Mammary epithelial cell (primary cell): ENCODE measurements around the gene PRKCZ.

Experiments used
- EZH2 ChIP-seq: IDR thresholded peaks from 2 replicates; pipeline ENCODE4 v1.6.1; 2012; ENCODE audit warnings: low read length, inconsistent platforms, borderline replicate concordance
- TF ChIP-seq, protein P1 (sequence below), 2 donors: IDR thresholded peaks in 1 of 2; conservative IDR thresholded peaks in 1 of 2; 2 replicates each; pipeline ENCODE4 v1.5.1; 2011 to 2012; ENCODE audit warnings: inconsistent platforms in 2 of 2, low read length in 2 of 2, mild to moderate bottlenecking in 2 of 2, control low read depth in 1 of 2, low read depth in 1 of 2; ENCODE audit not compliant: insufficient read depth in 1 of 2; ENCODE audit errors: extremely low read depth in 1 of 2

DNA sequence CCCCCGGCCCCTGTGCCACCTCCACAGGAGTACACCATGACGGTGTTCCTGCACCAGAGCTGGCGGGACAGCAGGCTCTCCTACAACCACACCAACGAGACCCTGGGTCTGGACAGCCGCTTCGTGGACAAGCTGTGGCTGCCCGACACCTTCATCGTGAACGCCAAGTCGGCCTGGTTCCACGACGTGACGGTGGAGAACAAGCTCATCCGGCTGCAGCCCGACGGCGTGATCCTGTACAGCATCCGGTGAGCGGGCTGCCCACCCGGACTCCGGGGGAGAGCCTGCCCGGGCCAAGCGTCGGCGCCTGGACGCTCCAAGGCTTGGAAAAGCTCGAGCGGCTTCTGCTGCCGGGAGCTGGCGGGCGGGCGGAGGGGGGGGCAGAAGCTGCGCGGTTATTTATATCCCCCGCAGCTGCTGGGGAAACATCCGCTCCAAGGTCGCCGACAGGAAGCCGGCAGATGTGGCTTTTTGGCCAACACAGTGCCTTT lies 24.7 kb upstream of the PRKCZ start:
- TF ChIP-seq, protein P1, sequence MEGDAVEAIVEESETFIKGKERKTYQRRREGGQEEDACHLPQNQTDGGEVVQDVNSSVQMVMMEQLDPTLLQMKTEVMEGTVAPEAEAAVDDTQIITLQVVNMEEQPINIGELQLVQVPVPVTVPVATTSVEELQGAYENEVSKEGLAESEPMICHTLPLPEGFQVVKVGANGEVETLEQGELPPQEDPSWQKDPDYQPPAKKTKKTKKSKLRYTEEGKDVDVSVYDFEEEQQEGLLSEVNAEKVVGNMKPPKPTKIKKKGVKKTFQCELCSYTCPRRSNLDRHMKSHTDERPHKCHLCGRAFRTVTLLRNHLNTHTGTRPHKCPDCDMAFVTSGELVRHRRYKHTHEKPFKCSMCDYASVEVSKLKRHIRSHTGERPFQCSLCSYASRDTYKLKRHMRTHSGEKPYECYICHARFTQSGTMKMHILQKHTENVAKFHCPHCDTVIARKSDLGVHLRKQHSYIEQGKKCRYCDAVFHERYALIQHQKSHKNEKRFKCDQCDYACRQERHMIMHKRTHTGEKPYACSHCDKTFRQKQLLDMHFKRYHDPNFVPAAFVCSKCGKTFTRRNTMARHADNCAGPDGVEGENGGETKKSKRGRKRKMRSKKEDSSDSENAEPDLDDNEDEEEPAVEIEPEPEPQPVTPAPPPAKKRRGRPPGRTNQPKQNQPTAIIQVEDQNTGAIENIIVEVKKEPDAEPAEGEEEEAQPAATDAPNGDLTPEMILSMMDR (conservative IDR thresholded peaks at IDR 0.05 in 1 of 2, IDR thresholded peaks at IDR 0.05 in 1 of 2; ENCODE audit: extremely low read depth in 1 of 2, insufficient read depth in 1 of 2, low read depth in 1 of 2, low read length in 2 of 2): no peak
- TF ChIP-seq EZH2: no peak
